Stimulated activated CD4-positive, alpha-beta T cell treated with anti-CD3 and anti-CD28 coated beads, Interleukin-1b, Interleukin-23, amount 100 ng/mL, for 1 hour (primary cell): Measurements from ENCODE around the gene AGBL3.
"Not testable (repeated sequence)": the region's sequence is repeated elsewhere in the genome, so short reads cannot be mapped to it uniquely, and the experiment has no call there.

Experiments used
- DNase-seq, 2 donors: peaks; one replicate each; pipeline ENCODE4 v3.0.0-alpha.2; 2020; ENCODE audit warnings: low read depth in 2 of 2

AGBL3 gene

DNA sequence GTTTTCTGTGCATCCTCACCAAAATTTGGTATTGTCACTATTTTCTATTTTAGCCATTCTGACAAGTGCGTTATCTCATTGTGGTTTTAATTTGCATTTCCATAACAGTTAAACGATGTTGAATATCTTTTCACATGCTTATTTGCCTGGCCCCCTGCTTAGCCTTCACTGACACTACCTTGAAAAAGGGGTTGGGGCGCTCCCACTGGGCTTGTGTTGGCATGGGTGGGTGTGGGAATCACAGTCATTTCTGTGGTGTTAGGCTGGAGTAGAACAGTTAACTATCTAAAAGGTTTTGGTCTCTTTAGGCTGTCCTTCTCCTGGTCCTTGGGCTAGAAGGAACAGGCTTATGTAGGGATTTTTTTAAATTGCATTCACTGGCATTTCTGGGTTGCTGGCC lies 89.4 kb downstream of the AGBL3 start:
- no peak for DNase-seq

GRCh38 chr7:135076882-135077281 lies 90.6 kb downstream of the AGBL3 start:
- no peak for DNase-seq

GRCh38 chr7:135077642-135078041 lies 91.3 kb downstream of the AGBL3 start:
- no peak for DNase-seq

DNA sequence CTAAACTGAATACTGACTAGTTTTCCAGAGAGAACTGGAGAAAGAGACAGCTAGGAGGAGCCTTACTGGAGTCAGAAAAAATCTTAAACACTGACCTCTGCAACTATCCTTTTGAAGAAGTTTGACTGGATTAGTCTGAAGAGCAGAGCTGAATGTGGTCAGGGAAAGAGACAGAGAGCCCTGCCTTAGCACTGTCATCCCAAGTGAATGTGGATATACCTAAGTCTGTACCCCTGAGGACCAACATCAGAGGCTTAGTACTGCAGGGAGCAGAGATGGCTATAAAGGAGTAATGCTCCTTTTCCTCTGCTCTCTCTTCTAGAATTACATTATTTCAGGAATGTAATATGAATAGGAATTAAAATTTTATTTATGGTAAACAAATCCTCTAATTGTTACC lies 91.7 kb downstream of the AGBL3 start:
- DNase-seq = no peak

DNA sequence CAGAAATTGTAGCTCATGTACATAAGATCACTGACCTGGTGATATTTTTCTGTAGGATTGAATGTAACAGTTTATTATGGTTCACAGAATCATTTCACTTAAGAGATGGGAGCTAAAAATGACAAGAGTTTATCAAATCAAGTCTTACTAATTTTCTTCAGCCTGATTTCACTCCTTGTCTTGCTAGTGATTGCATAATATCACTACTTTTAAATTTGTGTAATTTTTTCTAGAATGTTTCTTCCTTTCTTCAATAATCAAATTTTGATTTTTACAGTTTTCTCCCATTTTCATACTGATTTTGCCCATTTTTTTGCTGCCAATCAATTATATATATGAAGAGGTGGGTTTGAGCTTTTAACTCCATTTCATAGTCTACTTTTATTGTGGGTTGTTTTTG lies 92.8 kb downstream of the AGBL3 start:
- no peak for DNase-seq

- DNase-seq = no peak
Measured at GRCh38 chr7:135083005-135083404, 96.7 kb downstream of the AGBL3 start.

DNA sequence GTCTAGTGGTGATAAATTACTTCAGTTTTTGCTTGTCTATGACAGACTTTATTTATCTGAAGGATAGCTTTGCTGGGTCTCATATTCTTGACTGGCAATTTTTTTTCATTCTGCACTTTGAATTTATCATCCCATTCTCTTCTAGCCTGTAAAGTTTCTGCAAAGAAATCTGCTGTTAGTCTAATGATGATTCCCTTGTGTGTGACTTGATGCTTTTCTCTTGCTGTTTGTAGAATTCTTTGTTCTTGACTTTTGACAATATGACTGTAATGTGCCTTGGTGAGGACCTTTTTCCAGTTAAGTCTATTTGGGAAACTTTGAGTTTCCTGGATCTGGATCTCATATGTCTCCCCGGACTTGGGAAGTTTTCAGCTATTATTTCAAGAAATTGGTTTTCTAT lies 102.3 kb downstream of the AGBL3 start:
- DNase-seq = no peak

- DNase-seq = no peak
Measured at GRCh38 chr7:135091717-135092116, 105.4 kb downstream of the AGBL3 start.

GRCh38 chr7:135094472-135095237 lies 108.3 kb downstream of the AGBL3 start:
- no peak for DNase-seq

- no peak for DNase-seq
Measured at GRCh38 chr7:135095450-135095849, 109.1 kb downstream of the AGBL3 start.

DNA sequence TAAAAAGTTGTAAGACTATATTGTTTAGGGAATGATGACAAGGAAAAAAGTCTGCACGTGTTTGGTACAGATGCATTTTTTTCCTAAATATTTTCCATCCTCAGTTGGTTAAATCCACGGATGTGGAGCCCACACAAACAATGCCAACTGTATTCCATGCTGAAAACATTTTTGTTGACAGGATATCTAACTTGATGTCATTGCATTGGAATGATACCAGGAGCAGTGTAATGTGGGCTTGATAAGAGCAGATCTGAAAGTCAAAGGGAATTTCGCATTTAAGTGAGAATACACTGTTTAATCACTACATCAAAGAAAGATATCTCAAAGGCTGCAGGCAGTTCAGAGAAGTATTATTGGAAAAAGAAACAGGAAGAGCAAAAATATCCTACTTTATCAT lies 112.1 kb downstream of the AGBL3 start:
- no peak for DNase-seq

GRCh38 chr7:135100856-135101255 lies 114.5 kb downstream of the AGBL3 start:
- DNase-seq = no peak

DNA sequence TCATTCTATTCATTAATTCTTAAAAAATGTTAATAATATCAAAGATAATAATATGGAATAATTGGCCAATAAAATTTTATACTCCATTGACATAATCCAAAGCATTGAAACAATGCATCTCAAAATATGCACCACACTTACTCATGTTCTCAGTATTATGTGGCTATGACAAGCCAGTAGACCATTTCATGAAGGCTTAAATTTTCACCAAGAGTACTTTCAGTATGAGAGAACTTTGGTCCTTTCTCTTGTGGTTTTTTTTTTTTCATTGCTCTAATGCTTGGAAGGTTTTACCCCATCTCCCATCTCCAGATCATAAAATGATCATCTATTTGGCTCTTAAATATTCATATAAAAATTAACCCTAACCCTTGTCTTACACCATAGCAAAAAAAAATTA lies 116.1 kb downstream of the AGBL3 start:
- no peak for DNase-seq

GRCh38 chr7:135109562-135109961 lies 123.3 kb downstream of the AGBL3 start:
- DNase-seq = no peak

DNA sequence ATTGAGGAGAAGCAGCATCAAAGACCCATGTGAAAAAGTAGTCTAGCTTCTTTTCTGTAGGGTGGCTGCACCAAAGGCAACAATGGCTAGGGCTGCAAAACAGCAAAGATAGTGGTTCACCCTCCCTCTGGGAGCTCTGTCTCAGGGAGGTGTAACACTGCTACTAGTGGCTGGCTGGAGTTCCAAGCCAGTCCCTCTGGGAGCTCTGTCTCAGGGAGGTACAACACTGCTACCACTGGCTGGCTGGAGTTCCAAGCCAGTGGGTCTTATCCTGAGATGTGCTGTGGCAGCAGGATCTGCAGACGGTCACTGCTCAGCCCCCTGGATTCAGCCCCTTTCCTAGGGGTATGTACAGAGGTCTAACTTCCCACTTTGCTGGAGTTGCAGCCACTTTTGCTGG lies 123.7 kb downstream of the AGBL3 start:
- DNase-seq = no peak

DNA sequence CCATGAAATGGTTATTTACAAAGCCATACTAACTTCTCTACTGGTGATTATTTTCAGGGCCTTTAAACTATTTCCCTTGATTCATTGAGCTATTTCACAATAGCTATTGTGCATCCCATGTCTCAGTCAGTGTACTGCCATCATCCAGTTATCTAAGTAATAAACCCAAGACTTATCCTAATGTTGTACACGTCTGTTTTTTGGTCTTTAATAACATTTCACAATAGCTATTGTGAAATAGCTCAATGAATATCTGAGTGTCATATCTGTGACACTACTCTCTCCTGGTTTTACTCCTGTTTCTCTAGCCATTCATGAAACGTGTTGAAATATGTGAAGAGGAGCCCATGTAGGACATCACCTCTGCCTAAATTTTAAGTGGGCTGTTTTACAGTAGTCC lies 125.1 kb downstream of the AGBL3 start:
- DNase-seq = no peak

DNA sequence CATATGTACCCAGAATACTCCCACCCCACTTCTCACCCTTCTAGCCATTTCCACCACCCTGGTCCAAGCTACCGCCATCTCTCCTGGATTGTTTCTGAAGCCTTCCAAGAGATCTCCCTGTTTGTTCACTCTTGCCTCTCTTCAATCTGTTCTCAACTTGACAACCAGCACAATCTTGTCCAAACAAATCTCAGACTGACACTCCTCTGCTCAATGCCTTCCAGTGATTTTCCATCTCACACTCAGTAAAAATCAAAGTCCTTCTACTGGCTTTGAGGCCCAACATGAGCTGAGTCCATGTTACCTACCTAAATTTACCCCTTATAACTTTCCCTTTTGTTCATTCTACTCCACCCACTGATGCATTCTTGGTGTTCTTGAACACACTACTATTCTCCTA lies 128.3 kb downstream of the AGBL3 start:
- DNase-seq = no peak

- no peak for DNase-seq
Measured at GRCh38 chr7:135117096-135117495, 130.8 kb downstream of the AGBL3 start.

GRCh38 chr7:135121868-135122267 lies 135.6 kb downstream of the AGBL3 start:
- DNase-seq = no peak

DNA sequence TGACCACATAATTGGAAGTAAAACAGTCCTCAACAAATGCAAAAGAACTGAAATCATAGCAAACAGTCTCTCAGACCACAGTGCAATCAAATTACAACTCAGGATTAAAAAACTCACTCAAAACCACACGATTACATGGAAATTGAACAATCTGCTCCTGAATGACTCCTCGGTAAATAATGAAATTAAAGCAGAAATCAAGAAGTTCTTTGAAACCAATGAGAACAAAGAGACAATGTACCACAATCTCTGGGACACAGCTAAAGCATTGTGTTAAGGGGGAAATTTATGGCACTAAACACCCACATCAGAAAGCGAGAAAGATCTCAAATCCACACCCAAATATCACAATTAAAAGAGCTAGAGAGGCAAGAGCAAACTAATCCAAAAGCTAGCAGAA lies 138.3 kb downstream of the AGBL3 start:
- not testable (repeated sequence) for DNase-seq

- no peak for DNase-seq
Measured at GRCh38 chr7:135128931-135129330, 142.6 kb downstream of the AGBL3 start.

DNA sequence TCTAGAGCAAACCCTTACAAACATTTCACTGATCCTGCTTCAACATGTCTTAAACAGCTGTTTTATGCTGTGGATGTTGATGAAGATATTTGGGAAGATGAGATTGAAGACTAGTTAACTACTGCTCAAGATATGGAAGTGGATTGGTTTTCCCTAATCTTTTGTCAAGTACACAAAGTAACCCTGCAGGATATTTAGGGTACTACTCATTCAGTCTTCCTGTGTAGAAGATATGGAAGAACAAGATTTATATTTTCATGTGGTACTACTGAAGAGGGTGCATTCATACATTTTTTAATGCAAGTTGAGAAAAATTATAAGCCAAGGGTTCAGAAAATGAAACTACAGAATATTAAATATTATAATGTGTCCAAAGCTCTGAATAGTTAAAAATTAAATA lies 143.3 kb downstream of the AGBL3 start:
- no peak for DNase-seq

GRCh38 chr7:135143885-135144668 lies 157.8 kb downstream of the AGBL3 start:
- DNase-seq = no peak
